ENCODE results near the gene CDK5RAP1. TPM values are rescaled to one million over a fixed set of nuclear protein-coding genes. Genes with fewer than 3 reads are reported as not detected.

Gene CDK5RAP1
- polyA plus RNA-seq, 3 donors = 24.4 to 65.0 (median 25.5) TPM

DNA sequence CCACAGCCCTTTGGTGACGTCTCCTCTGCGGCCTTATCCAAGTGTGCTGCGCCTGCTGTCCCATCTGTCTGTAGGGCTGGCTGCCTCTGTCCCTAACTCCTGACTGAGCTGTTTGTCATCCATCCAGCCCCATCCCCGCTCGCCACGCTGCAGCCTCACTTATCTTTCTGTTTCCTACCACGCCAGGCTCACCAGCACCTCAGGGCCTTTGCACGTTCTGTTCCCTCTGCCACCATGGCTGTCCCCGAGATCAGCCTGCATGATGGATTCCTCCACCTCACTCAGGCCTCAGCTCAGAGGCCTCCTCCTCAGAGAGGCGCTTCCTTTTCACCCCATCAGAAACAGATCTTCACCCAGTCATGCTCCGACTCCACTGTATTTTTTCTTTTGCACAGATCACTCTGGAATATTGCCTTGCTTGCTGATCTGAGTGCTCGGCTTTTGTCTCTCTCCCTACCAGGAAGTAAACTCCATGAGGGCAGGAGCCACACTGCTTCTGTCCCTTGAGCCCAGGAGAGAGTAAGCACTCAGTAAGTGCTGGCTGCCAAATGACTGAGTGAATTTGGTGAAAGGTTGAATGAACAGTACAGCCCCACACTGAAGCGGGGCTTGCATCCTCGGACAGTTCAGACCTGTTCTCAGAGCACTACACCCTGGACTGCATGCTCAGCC lies 83.8 kb downstream of the CDK5RAP1 start:
- TF ChIP-seq CTCF (IDR thresholded peaks at IDR 0.05) = no peak
- H3K36me3 Mint-ChIP-seq = no peaks in the 10 kb centered on the region
- DNase-seq = no peak
- peaks cover 0 to 5% (median 2%) of the 10 kb centered on the region in 3 donors for H3K27me3 Mint-ChIP-seq (ENCODE audit: low read depth in 3 of 3)
- H3K4me1 ChIP-seq (ENCODE audit: control insufficient read depth in 1 of 2, insufficient read depth in 2 of 2, low read length in 2 of 2) = no peaks in the 10 kb centered on the region
- no peaks in the 10 kb centered on the region for H3K27me3 ChIP-seq (ENCODE audit: control insufficient read depth in 2 of 2, insufficient read depth in 2 of 2, low read length in 2 of 2)
- 91% methylated on average over 13 of the region's 14 CpGs for WGBS (ENCODE audit: insufficient coverage)
- H3K9me3 ChIP-seq (replicated peaks in 1 of 2; ENCODE audit: control insufficient read depth in 1 of 2, insufficient read depth in 1 of 2, low read length in 2 of 2) = no peaks in the 10 kb centered on the region
- no peaks in the 10 kb centered on the region for H4K20me1 ChIP-seq (ENCODE audit: insufficient read depth, low read length)
- no peaks in the 10 kb centered on the region for H3K79me2 ChIP-seq (ENCODE audit: insufficient read depth, low read length)
- H3K27ac Mint-ChIP-seq = no peak overlapping the region
- H3K4me3 ChIP-seq (replicated peaks in 1 of 3; ENCODE audit: low read depth in 2 of 3, low read length in 3 of 3) = no peak overlapping the region
- no peak overlapping the region for H3K9ac ChIP-seq (ENCODE audit: insufficient read depth, low read length, poor library complexity, severe bottlenecking)
- H2AFZ ChIP-seq (ENCODE audit: insufficient read depth, low read depth, low read length, poor library complexity, severe bottlenecking) = no peak overlapping the region
- H3K4me1 Mint-ChIP-seq = no peaks in the 10 kb centered on the region
- no peak overlapping the region for H3K27ac ChIP-seq (ENCODE audit: low read depth in 1 of 2, low read length in 2 of 2)
- H3K36me3 ChIP-seq (replicated peaks in 1 of 2; ENCODE audit: control insufficient read depth in 1 of 2, insufficient read depth in 2 of 2, low read length in 2 of 2) = no peaks in the 10 kb centered on the region
- peaks cover 0 to 1% (median 0%) of the 10 kb centered on the region in 7 donors for H3K9me3 Mint-ChIP-seq
- no peak overlapping the region for H3K4me3 Mint-ChIP-seq
- intact Hi-C loops (cut with micrococcal nuclease) = no loop called here
- no peak overlapping the region for H3K4me2 ChIP-seq (replicated peaks; ENCODE audit: extremely low read depth, low read length, poor library complexity, severe bottlenecking)

GRCh38 chr20:33316958-33317357 lies 84.4 kb downstream of the CDK5RAP1 start:
- no peaks in the 10 kb centered on the region for H3K36me3 ChIP-seq (replicated peaks in 1 of 2; ENCODE audit: control insufficient read depth in 1 of 2, insufficient read depth in 2 of 2, low read length in 2 of 2)
- no peak overlapping the region for H2AFZ ChIP-seq (ENCODE audit: insufficient read depth, low read depth, low read length, poor library complexity, severe bottlenecking)
- WGBS (ENCODE audit: insufficient coverage) = 100% methylated on average over 3 of the region's 3 CpGs
- peaks cover 0 to 2% (median 2%) of the 10 kb centered on the region in 3 donors for H3K27me3 Mint-ChIP-seq (ENCODE audit: low read depth in 3 of 3)
- no peak overlapping the region for H3K9ac ChIP-seq (ENCODE audit: insufficient read depth, low read length, poor library complexity, severe bottlenecking)
- no peaks in the 10 kb centered on the region for H3K9me3 ChIP-seq (replicated peaks in 1 of 2; ENCODE audit: control insufficient read depth in 1 of 2, insufficient read depth in 1 of 2, low read length in 2 of 2)
- H3K4me1 ChIP-seq (ENCODE audit: control insufficient read depth in 1 of 2, insufficient read depth in 2 of 2, low read length in 2 of 2) = no peaks in the 10 kb centered on the region
- H3K79me2 ChIP-seq (ENCODE audit: insufficient read depth, low read length) = no peaks in the 10 kb centered on the region
- no peak overlapping the region for H3K4me3 Mint-ChIP-seq
- H3K9me3 Mint-ChIP-seq = no peaks in the 10 kb centered on the region
- H3K4me1 Mint-ChIP-seq = no peaks in the 10 kb centered on the region
- H3K4me2 ChIP-seq (replicated peaks; ENCODE audit: extremely low read depth, low read length, poor library complexity, severe bottlenecking) = no peak overlapping the region
- no peak overlapping the region for H3K27ac Mint-ChIP-seq
- no peak overlapping the region for H3K4me3 ChIP-seq (replicated peaks in 1 of 3; ENCODE audit: low read depth in 2 of 3, low read length in 3 of 3)
- no peaks in the 10 kb centered on the region for H3K27me3 ChIP-seq (ENCODE audit: control insufficient read depth in 2 of 2, insufficient read depth in 2 of 2, low read length in 2 of 2)
- H3K36me3 Mint-ChIP-seq = no peaks in the 10 kb centered on the region
- DNase-seq = no peak
- intact Hi-C loops (cut with micrococcal nuclease) = no loop called here
- H4K20me1 ChIP-seq (ENCODE audit: insufficient read depth, low read length) = no peaks in the 10 kb centered on the region
- TF ChIP-seq CTCF (IDR thresholded peaks at IDR 0.05) = no peak
- no peak overlapping the region for H3K27ac ChIP-seq (ENCODE audit: low read depth in 1 of 2, low read length in 2 of 2)
